Skeletal muscle tissue (tissue), 4 donors: ENCODE data around the gene GMCL2. TPM values are rescaled to one million over a fixed set of nuclear protein-coding genes. Genes with fewer than 3 reads are reported as not detected.

ENCODE experiments used
- H3K27ac ChIP-seq: one replicate; pipeline ENCODE4 v1.7.0; 2013; ENCODE audit warnings: mild to moderate bottlenecking, low read depth, low read length, inconsistent platforms
- H3K27me3 ChIP-seq, 3 donors: one replicate each; pipeline ENCODE4 v1.7.0; 2013; ENCODE audit warnings: low read length in 3 of 3; ENCODE audit not compliant: control insufficient read depth in 3 of 3, insufficient read depth in 3 of 3
- H3K36me3 ChIP-seq, 3 donors: one replicate each; pipeline ENCODE4 v1.7.0; 2013; ENCODE audit warnings: low read length in 3 of 3; ENCODE audit not compliant: control insufficient read depth in 3 of 3, insufficient read depth in 3 of 3
- H3K4me1 ChIP-seq, 3 donors: one replicate each; pipeline ENCODE4 v1.7.0; 2013; ENCODE audit warnings: low read length in 3 of 3, mild to moderate bottlenecking in 3 of 3; ENCODE audit not compliant: control insufficient read depth in 3 of 3, insufficient read depth in 3 of 3
- H3K4me3 ChIP-seq, 3 donors: one replicate each; pipeline ENCODE4 v1.7.0; 2013; ENCODE audit warnings: low read length in 3 of 3
- H3K9ac ChIP-seq, 3 donors: one replicate each; pipeline ENCODE4 v1.7.0; 2013; ENCODE audit warnings: low read length in 3 of 3, mild to moderate bottlenecking in 3 of 3, moderate library complexity in 2 of 3, low read depth in 1 of 3
- H3K9me3 ChIP-seq, 3 donors: one replicate each; pipeline ENCODE4 v1.7.0; 2013; ENCODE audit warnings: low read length in 3 of 3; ENCODE audit not compliant: control insufficient read depth in 3 of 3
- total RNA-seq: library from RNA; depleted of rRNA; stranded (reverse); fragments of >200 nt; gene quantifications from one replicate; pipeline ENCODE4 v1.2.3, GENCODE V29; 2014
- donor health status: Osteomylitis.

The GMCL2 gene
- total RNA-seq, 1 donor from 2014 or later = not detected

DNA sequence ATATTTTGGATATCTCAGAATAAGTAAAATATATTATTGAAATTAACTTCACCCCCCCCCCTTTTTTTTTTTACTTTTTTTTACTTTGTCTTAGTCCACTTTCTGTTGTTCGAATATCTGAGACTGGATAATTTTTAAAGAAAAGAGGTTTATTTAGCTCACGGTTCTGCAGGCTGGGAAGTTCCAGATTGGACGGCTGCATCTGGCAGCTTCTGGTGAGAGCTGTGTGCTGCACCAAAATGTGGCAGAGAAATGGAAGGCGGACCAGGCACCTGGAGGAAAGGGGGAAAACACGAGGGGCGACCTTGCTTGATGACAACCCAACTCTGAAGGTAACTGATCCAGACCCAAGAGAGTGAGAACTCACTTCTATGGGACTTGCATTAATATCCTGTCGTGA lies 5.6 kb upstream of the GMCL2 start:
- no peaks in the 10 kb centered on the region for H3K4me1 ChIP-seq
- H3K4me3 ChIP-seq = no peak overlapping the region
- H3K27me3 ChIP-seq = peaks cover 4 to 11% (median 6%) of the 10 kb centered on the region in 3 donors
- H3K36me3 ChIP-seq = no peaks in the 10 kb centered on the region
- H3K27ac ChIP-seq = no peak overlapping the region
- H3K9ac ChIP-seq = no peak overlapping the region
- no peaks in the 10 kb centered on the region for H3K9me3 ChIP-seq

DNA sequence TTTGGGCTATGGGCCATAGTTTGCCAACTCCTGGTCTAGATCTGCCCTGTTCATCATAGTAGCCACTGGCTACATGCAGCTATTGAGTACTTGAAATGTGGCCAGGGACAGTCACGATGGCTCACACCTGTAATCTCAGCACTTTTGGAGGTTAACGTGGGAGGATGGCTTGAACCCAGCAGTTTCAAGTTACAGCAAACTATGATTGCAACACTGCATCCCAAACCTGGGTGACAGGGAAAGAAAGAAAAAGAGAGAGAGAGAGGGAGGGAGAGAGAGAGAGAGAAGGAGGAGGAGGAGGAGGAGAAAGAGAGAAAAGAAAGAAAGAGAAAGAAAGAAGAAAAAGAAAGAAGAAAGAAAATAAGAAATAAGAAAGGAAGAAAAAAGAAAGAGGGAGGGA lies 5.1 kb upstream of the GMCL2 start:
- H3K4me3 ChIP-seq = no peak overlapping the region
- no peaks in the 10 kb centered on the region for H3K9me3 ChIP-seq
- H3K9ac ChIP-seq = no peak overlapping the region
- H3K4me1 ChIP-seq = no peaks in the 10 kb centered on the region
- no peak overlapping the region for H3K27ac ChIP-seq
- H3K36me3 ChIP-seq = no peaks in the 10 kb centered on the region
- peaks cover 4 to 11% (median 6%) of the 10 kb centered on the region in 3 donors for H3K27me3 ChIP-seq

DNA sequence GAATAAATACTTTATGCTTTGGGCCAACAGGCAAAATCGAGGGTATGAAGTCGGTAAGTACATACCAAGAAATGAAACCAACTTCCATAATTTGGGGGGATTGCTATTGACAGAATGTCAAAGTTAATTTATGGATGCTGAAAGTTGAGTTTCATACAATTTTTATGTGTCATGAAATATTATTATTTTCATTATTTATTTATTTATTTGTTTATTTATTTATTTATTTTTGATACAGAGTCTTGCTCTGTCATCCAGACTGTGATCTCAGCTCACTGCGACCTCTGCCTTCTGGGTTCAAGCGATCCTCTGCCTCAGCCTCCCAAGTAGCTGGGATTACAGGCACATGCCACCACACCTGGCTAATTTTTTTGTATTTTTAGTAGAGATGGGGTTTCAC lies 4.5 kb upstream of the GMCL2 start:
- no peaks in the 10 kb centered on the region for H3K9me3 ChIP-seq
- no peak overlapping the region for H3K27ac ChIP-seq
- no peak overlapping the region for H3K4me3 ChIP-seq
- H3K27me3 ChIP-seq = peaks cover 4 to 11% (median 6%) of the 10 kb centered on the region in 3 donors
- no peaks in the 10 kb centered on the region for H3K36me3 ChIP-seq
- H3K9ac ChIP-seq = no peak overlapping the region
- no peaks in the 10 kb centered on the region for H3K4me1 ChIP-seq

DNA sequence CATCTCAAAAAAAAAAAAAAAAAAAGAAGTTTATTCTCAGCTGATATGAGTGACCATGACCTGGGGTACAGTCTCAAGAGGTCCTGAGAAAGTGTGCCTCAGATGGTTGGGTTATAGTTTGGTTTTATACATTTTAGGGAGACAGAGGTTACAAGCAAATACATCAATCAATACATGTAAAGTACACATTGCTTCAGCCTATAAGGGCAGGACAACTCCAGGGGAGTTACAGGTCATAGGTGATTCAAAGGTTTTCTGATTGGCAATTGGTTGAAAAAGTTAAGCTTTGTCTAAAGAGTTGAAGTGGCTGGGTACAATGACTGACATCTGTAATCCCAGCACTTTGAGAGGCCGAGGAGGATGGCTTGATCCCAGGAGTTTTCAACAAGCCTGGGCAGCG lies 2.3 kb upstream of the GMCL2 start:
- H3K4me3 ChIP-seq = no peak overlapping the region
- peaks cover 4 to 11% (median 6%) of the 10 kb centered on the region in 3 donors for H3K27me3 ChIP-seq
- no peak overlapping the region for H3K9ac ChIP-seq
- no peaks in the 10 kb centered on the region for H3K36me3 ChIP-seq
- H3K27ac ChIP-seq = no peak overlapping the region
- H3K9me3 ChIP-seq = no peaks in the 10 kb centered on the region
- no peaks in the 10 kb centered on the region for H3K4me1 ChIP-seq

DNA sequence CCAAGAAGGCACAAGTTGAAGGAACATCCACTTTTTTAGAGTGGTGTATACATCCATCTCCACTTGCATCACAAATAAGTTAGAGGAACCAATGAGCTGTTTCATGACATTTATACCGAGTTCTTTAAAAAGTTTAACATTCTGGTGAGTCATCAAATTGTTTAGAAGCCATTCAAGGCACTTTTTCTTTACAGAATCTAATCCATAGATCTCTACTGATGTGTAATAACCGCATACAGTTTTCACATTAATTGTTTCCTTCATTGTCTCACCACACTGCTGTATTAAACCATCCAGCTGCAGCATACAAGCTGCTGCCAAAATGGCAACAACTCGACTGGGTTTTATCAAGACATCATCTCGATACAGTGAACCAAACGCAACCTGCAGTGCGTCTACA lies 744 bp downstream of the GMCL2 start:
- H3K27me3 ChIP-seq = no peaks in the 10 kb centered on the region
- H3K27ac ChIP-seq = no peak overlapping the region
- H3K4me3 ChIP-seq = no peak overlapping the region
- no peaks in the 10 kb centered on the region for H3K4me1 ChIP-seq
- no peaks in the 10 kb centered on the region for H3K9me3 ChIP-seq
- H3K9ac ChIP-seq = no peak overlapping the region
- no peaks in the 10 kb centered on the region for H3K36me3 ChIP-seq

DNA sequence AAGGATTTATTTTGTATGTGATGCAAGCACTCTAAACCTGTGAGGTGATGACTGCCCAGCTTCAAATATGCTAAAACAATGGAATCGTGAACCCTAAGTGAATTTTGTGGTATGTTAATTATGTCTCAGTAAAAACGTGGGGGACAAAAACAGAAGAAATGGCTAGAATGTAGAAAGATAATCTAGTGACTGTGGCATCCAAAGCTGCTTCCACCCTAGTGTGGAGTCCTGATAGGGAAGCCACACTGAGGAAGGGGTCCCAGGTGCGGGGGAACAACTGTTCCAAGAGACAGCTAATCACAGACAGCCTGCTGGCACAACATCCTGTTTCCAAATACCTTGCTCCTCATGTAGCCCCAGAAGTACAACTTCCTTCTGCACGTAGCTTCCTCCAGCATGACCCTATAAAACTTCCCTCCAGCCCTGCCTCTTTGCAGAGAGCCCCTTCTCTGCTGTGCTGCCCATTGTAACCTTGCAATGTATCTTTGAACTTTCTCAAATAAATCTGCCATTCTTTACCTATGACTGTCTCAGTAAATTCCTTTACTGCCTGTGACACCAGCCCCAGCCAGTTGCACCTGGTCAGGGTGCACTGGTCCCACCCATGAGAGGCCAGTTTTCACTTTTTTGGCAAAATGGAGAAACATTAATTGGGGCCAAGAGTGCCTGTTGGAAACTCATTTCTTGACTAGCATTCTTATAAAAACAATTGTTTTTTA lies 4.9 kb downstream of the GMCL2 start:
- no peaks in the 10 kb centered on the region for H3K27me3 ChIP-seq
- H3K36me3 ChIP-seq = no peaks in the 10 kb centered on the region
- H3K9ac ChIP-seq = no peak overlapping the region
- no peaks in the 10 kb centered on the region for H3K4me1 ChIP-seq
- H3K4me3 ChIP-seq = no peak overlapping the region
- no peak overlapping the region for H3K27ac ChIP-seq
- H3K9me3 ChIP-seq = no peaks in the 10 kb centered on the region

DNA sequence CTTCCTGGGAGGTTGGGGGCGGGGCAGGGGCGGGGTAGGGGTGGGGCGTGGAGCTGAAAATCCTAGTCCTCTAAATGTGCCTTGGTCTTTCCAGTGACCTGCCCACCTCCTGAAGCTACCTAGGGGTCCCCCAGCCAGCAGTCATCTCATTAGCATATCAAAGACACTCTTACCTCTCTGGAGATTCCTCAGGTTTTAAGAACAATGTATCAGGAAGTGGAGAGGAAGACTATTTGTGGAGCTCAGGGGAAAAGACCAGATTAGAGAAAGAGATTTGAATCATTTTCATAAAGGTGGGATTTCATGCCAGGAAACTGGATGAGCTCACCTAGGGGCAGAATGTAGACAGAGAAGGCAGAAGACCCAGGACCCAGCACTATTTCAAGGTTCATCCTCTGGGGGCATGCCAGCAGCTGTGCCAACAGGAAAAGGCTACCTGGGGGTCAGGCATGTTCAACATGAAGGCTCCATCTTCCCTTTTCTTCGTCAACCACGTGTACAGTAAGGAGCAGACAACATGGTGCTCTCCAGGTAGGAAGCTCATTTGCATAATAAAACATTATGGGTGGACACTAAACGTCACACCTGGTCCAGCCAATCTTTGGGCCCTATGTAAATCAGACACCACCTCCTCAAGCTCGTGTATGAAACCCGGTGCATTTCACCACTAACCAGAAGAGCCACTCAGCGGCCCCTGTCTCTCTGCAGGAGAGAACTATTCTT lies 6.9 kb downstream of the GMCL2 start:
- Histone ChIP-seq H3K36me3 (no peaks in the 10 kb centered on the region), H3K9ac (no peak overlapping the region), H3K9me3 (no peaks in the 10 kb centered on the region), H3K27me3 (no peaks in the 10 kb centered on the region), H3K27ac (no peak overlapping the region), H3K4me3 (no peak overlapping the region), H3K4me1 (no peaks in the 10 kb centered on the region)

DNA sequence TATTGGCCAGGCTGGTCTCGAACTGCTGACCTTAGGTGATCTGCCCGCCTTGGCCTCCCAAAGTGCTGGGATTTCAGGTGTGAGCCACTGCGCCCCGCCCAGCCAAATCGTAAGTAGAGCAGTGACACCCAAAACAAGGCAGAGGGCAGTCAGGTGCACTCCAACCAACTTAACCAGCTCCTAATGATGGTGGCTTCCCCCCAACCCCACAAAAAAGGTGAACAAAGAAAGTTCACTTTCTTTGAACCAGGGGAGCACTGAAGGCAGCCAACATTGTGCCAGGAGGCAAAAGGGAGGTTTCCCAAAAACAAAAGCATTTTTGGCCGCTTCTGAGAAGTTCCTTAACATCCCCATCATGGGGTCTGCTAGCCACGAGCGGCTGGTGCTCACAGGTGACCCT lies 9.6 kb downstream of the GMCL2 start:
- Histone ChIP-seq H3K27ac (no peak overlapping the region), H3K27me3 (no peaks in the 10 kb centered on the region), H3K4me3 (no peak overlapping the region), H3K4me1 (no peaks in the 10 kb centered on the region), H3K36me3 (no peaks in the 10 kb centered on the region), H3K9me3 (no peaks in the 10 kb centered on the region), H3K9ac (no peak overlapping the region)

DNA sequence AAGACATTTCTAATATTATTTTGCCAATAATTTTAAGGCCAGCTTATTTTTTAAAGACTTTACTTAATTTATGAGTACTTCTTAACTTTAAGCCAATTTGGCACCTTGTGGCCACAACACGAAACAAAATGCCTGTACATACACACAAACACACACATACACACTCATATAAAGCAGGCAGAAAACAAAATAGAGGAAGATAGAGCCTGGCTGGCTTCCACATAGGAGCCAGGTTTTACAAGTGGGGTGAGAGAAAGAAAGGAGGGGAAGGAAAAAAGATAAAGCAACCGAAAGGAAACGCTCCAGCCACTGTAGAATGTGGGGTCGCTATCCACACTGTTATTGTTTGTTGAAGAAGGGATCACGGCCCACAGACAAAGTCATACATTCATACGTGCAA lies 10.4 kb downstream of the GMCL2 start:
- Histone ChIP-seq H3K4me3 (no peak overlapping the region), H3K4me1 (no peaks in the 10 kb centered on the region), H3K27ac (no peak overlapping the region), H3K36me3 (no peaks in the 10 kb centered on the region), H3K9ac (no peak overlapping the region), H3K9me3 (no peaks in the 10 kb centered on the region), H3K27me3 (no peaks in the 10 kb centered on the region)

DNA sequence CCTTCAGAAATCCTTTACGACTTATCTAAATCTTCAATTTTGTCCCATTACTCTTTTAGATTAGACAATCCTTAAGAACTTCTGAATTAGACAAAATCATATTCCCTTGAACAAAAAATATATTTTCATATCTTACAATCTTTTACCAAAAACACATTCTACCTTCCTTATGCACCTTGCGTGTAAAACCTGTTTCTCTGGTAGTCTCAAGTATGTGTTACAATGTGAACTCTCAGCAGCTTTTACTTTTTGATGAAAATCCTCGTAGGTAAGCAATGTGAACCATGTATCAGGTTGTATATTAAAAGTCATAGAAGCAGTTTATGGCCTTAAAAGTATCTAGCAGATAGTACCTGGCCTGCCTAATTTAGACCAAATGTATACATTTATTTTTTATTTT lies 12.7 kb downstream of the GMCL2 start:
- peaks cover 0 to 3% (median 0%) of the 10 kb centered on the region in 3 donors for H3K27me3 ChIP-seq
- no peaks in the 10 kb centered on the region for H3K36me3 ChIP-seq
- H3K9me3 ChIP-seq = no peaks in the 10 kb centered on the region

More for the DNA sequence above, 12.7 kb downstream of the GMCL2 start:
- no peak overlapping the region for H3K4me3 ChIP-seq
- no peak overlapping the region for H3K9ac ChIP-seq
- H3K27ac ChIP-seq = no peak overlapping the region
- H3K4me1 ChIP-seq = no peaks in the 10 kb centered on the region
